Parathyroid adenoma (tissue), 2 donors: ENCODE data around the gene ATP1B3.
"Not testable (repeated sequence)": the region's sequence is repeated elsewhere in the genome, so short reads cannot be mapped to it uniquely, and the experiment has no call there.

ENCODE experiments used
- H2AFZ ChIP-seq: fragments of 300-600 bp; sonication (generic); one replicate; pipeline ENCODE4 v1.7.0; 2017; ENCODE audit warnings: antibody characterized with exemption, mild to moderate bottlenecking
- H3K27ac ChIP-seq: fragments of 300-600 bp; sonication (generic); one replicate; pipeline ENCODE4 v1.7.0; 2017
- H3K27me3 ChIP-seq: fragments of 300-600 bp; sonication (generic); one replicate; pipeline ENCODE4 v1.7.0; 2017; ENCODE audit warnings: low read length; ENCODE audit not compliant: control insufficient read depth, insufficient read depth
- H3K36me3 ChIP-seq: fragments of 300-600 bp; sonication (generic); one replicate; pipeline ENCODE4 v1.7.0; 2017; ENCODE audit warnings: low read length; ENCODE audit not compliant: control insufficient read depth, insufficient read depth
- H3K4me1 ChIP-seq: fragments of 300-600 bp; sonication (generic); one replicate; pipeline ENCODE4 v1.7.0; 2017; ENCODE audit warnings: control low read depth
- H3K4me2 ChIP-seq: fragments of 300-600 bp; sonication (generic); one replicate; pipeline ENCODE4 v1.7.0; 2017; ENCODE audit warnings: low read length
- H3K4me3 ChIP-seq: fragments of 300-600 bp; sonication (generic); one replicate; pipeline ENCODE4 v1.7.0; 2017; ENCODE audit warnings: low read depth, low read length
- H3K79me2 ChIP-seq: fragments of 300-600 bp; sonication (generic); one replicate; pipeline ENCODE4 v1.7.0; 2017; ENCODE audit warnings: control low read depth
- H3K9ac ChIP-seq: fragments of 300-600 bp; sonication (generic); one replicate; pipeline ENCODE4 v1.7.0; 2017; ENCODE audit warnings: mild to moderate bottlenecking
- H3K9me3 ChIP-seq: fragments of 300-600 bp; sonication (generic); one replicate; pipeline ENCODE4 v1.7.0; 2017; ENCODE audit warnings: low read length; ENCODE audit not compliant: control insufficient read depth
- TF ChIP-seq, protein P1 (sequence below): fragments of 300-600 bp; sonication (generic); IDR thresholded peaks from one replicate; pipeline ENCODE4 v1.7.0; 2017; ENCODE audit warnings: antibody characterized with exemption, mild to moderate bottlenecking
- donor health status: primary hyperparathyroidism.

The ATP1B3 gene

GRCh38 chr3:141844812-141845211, 31.6 kb upstream of the ATP1B3 start:
- Histone ChIP-seq H3K4me3 (no peak overlapping the region), H3K9ac (no peak overlapping the region), H3K79me2 (no peaks in the 10 kb centered on the region), H3K27me3 (no peaks in the 10 kb centered on the region), H3K4me1 (no peaks in the 10 kb centered on the region), H3K4me2 (no peak overlapping the region), H2AFZ (no peak overlapping the region), H3K27ac (no peak overlapping the region), H3K36me3 (no peaks in the 10 kb centered on the region), H3K9me3 (no peaks in the 10 kb centered on the region)
- TF ChIP-seq, protein P1, sequence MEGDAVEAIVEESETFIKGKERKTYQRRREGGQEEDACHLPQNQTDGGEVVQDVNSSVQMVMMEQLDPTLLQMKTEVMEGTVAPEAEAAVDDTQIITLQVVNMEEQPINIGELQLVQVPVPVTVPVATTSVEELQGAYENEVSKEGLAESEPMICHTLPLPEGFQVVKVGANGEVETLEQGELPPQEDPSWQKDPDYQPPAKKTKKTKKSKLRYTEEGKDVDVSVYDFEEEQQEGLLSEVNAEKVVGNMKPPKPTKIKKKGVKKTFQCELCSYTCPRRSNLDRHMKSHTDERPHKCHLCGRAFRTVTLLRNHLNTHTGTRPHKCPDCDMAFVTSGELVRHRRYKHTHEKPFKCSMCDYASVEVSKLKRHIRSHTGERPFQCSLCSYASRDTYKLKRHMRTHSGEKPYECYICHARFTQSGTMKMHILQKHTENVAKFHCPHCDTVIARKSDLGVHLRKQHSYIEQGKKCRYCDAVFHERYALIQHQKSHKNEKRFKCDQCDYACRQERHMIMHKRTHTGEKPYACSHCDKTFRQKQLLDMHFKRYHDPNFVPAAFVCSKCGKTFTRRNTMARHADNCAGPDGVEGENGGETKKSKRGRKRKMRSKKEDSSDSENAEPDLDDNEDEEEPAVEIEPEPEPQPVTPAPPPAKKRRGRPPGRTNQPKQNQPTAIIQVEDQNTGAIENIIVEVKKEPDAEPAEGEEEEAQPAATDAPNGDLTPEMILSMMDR: no peak

DNA sequence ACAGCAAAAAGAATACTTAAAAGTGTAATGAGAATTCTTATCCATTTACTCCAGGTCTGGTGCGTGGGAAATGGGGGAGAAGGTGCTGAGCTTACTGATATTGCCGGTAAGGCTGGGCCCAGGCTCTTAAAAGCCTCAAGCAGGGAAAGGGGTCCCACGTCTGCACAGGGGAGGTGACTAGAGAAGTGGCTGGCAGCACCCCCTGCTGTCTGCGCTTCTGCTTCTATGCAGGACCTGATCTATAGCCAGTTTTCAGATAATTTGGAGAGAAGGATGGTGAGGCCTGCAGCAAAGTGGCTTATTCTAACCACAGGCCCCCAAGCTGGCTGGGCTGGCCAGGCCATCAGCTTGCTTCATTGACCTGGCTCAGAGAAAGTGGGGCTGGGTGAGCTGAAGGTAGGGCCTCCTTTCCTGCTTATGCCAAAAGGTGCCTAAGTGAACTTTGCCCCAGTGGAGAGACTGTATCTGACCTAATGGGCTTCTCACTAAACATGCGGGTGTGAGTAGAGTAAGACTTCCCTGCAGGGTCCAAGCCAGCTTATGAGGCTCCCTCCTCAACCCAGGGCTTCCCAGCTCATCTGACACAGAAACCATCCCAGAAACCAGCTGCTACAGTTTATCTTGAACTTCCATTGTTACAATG, 30.9 kb upstream of the ATP1B3 start:
- Histone ChIP-seq H3K27me3 (no peaks in the 10 kb centered on the region), H3K4me2 (no peak overlapping the region), H2AFZ (no peak overlapping the region), H3K9ac (no peak overlapping the region), H3K27ac (no peak overlapping the region), H3K79me2 (no peaks in the 10 kb centered on the region), H3K9me3 (no peaks in the 10 kb centered on the region), H3K4me3 (no peak overlapping the region), H3K4me1 (no peaks in the 10 kb centered on the region), H3K36me3 (no peaks in the 10 kb centered on the region)
- TF ChIP-seq, protein P1: no peak

- H3K9ac ChIP-seq: no peak overlapping the region
- H3K79me2 ChIP-seq: no peaks in the 10 kb centered on the region
- H3K27me3 ChIP-seq: no peaks in the 10 kb centered on the region
- H3K27ac ChIP-seq: no peak overlapping the region
- H3K4me3 ChIP-seq: no peak overlapping the region
- TF ChIP-seq, protein P1: no peak
- H3K4me1 ChIP-seq: no peaks in the 10 kb centered on the region
- H2AFZ ChIP-seq: no peak overlapping the region
- no peaks in the 10 kb centered on the region for H3K9me3 ChIP-seq
- no peaks in the 10 kb centered on the region for H3K36me3 ChIP-seq
- H3K4me2 ChIP-seq: no peak overlapping the region
These were observed 30.4 kb upstream of the ATP1B3 start for GRCh38 chr3:141846050-141846433.

DNA sequence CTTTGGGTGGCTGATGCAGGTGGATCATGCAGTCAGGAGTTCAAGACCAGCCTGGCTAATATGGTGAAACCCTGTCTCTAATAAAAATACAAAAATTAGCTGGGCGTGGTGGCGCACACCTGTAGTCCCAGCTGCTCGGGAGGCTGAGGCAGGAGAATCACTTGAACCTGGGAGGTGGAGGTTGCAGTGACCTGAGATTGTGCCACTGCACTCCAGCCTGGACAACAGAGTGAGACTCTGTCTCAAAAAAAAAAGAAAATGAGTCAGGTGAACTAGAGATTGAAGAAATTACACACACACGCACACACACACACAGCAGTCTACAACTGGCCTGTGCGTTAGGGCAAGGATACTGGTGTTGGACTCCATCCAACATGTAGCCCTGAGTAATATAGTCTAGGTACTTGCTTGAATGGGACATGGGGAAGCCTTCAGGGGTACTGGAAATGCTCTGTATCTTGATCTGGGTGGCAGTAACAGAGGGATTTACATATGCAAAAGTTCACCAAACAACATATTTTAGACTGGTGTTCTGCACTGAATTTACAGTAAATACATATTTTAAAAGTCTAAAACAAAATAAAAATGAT, 28.2 kb upstream of the ATP1B3 start:
- not testable (repeated sequence) for H3K36me3 ChIP-seq, H3K4me3 ChIP-seq

GRCh38 chr3:141849056-141849815, 27.2 kb upstream of the ATP1B3 start:
- Histone ChIP-seq H3K9me3 (no peaks in the 10 kb centered on the region), H2AFZ (no peak overlapping the region), H3K79me2 (no peaks in the 10 kb centered on the region), H3K36me3 (no peaks in the 10 kb centered on the region), H3K4me1 (no peaks in the 10 kb centered on the region), H3K4me2 (no peak overlapping the region), H3K9ac (no peak overlapping the region), H3K27me3 (no peaks in the 10 kb centered on the region), H3K27ac (no peak overlapping the region), H3K4me3 (no peak overlapping the region)
- TF ChIP-seq, protein P1: no peak

More for the DNA sequence above, 28.2 kb upstream of the ATP1B3 start:
- not testable (repeated sequence) for H3K79me2 ChIP-seq, H2AFZ ChIP-seq, H3K9ac ChIP-seq, H3K9me3 ChIP-seq, H3K27me3 ChIP-seq, H3K4me2 ChIP-seq, H3K27ac ChIP-seq, H3K4me1 ChIP-seq
